Activated T-cell treated with anti-CD3 and anti-CD28 coated beads, Interleukin-2, amount 50 U/mL, for 24 hours (primary cell): ENCODE measurements around the gene PIEZO2.
"Not testable (repeated sequence)": the region's sequence is repeated elsewhere in the genome, so short reads cannot be mapped to it uniquely, and the experiment has no call there.

Experiments used
- DNase-seq: peaks from one replicate; pipeline ENCODE4 v3.0.0-alpha.2; 2020
- H3K27ac Mint-ChIP-seq: 2 replicates; pipeline ENCODE4 v1.8.0; 2020; ENCODE audit warnings: mild to moderate bottlenecking, mixed read lengths
- H3K27me3 Mint-ChIP-seq: 2 replicates; pipeline ENCODE4 v1.8.0; 2020; ENCODE audit warnings: mixed read lengths
- H3K36me3 Mint-ChIP-seq: 2 replicates; pipeline ENCODE4 v1.8.0; 2020; ENCODE audit warnings: low read depth, mixed read lengths
- H3K4me1 Mint-ChIP-seq: 2 replicates; pipeline ENCODE4 v1.8.0; 2020; ENCODE audit warnings: low read depth, mixed read lengths
- H3K4me3 Mint-ChIP-seq: 2 replicates; pipeline ENCODE4 v1.8.0; 2020; ENCODE audit warnings: mild to moderate bottlenecking, moderate library complexity, mixed read lengths
- H3K9me3 Mint-ChIP-seq: 2 replicates; pipeline ENCODE4 v1.8.0; 2020; ENCODE audit warnings: mixed read lengths

The PIEZO2 gene

GRCh38 chr18:10642915-10643524, 506.3 kb downstream of the PIEZO2 start:
- H3K4me1 Mint-ChIP-seq, H3K4me3 Mint-ChIP-seq, H3K27me3 Mint-ChIP-seq, H3K27ac Mint-ChIP-seq, H3K36me3 Mint-ChIP-seq, DNase-seq, H3K9me3 Mint-ChIP-seq: not testable (repeated sequence)

DNA sequence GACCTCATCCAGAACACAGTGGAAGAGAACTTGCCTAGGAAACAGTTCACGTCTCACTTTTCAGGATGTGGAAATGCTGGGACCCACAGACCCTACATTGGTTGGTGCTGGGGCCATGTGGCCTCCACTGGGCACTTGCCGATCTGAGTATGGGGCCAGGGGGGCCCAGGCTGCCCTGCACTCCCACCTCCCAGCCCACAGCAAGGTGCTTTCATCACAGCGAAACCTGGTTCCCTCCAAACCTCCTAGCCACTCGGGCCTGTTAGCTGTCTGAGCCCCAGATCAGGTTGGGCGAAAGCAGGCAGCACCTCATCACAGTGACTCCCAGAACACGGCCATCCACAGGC, 510.9 kb downstream of the PIEZO2 start:
- not testable (repeated sequence) for H3K9me3 Mint-ChIP-seq, H3K4me3 Mint-ChIP-seq, H3K4me1 Mint-ChIP-seq, DNase-seq, H3K27me3 Mint-ChIP-seq, H3K36me3 Mint-ChIP-seq, H3K27ac Mint-ChIP-seq

DNA sequence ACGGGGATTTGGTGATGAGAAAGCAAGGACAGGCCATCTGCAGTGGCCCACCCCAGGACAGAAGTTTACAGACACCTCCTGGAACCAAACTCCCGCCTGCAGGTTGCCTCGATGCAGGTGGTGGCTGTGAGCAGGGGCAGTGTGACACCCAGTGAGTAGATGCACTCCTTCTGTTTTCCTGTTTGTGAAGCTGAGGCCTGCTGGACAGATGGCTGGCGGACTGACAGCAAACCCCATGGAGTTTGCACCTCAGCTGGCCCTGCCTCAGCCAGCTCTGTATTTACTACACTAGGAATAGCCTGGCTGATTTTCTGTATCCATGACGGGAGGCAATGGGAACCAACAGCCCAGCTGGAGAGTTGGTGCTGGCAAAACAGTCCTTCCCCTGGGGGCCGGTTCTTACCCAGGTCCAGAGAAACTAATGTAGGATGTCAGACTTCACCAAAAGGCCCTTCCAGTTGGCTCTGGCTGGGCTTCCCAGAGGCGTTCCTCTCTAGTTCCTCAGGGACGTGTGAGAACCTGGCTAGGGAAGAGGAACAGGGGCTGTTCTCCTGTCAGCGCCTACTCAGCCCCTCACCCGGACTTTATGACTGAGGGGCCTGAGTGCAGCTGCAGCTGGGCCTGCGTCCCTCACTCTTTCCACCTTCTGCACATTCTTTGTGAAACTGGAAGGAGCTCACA, 511.4 kb downstream of the PIEZO2 start:
- not testable (repeated sequence) for H3K27me3 Mint-ChIP-seq, H3K9me3 Mint-ChIP-seq, H3K4me1 Mint-ChIP-seq, DNase-seq, H3K27ac Mint-ChIP-seq, H3K4me3 Mint-ChIP-seq, H3K36me3 Mint-ChIP-seq

GRCh38 chr18:10629076-10629475, 520.3 kb downstream of the PIEZO2 start:
- not testable (repeated sequence) for H3K9me3 Mint-ChIP-seq, H3K4me1 Mint-ChIP-seq, DNase-seq, H3K27me3 Mint-ChIP-seq, H3K4me3 Mint-ChIP-seq, H3K36me3 Mint-ChIP-seq, H3K27ac Mint-ChIP-seq

DNA sequence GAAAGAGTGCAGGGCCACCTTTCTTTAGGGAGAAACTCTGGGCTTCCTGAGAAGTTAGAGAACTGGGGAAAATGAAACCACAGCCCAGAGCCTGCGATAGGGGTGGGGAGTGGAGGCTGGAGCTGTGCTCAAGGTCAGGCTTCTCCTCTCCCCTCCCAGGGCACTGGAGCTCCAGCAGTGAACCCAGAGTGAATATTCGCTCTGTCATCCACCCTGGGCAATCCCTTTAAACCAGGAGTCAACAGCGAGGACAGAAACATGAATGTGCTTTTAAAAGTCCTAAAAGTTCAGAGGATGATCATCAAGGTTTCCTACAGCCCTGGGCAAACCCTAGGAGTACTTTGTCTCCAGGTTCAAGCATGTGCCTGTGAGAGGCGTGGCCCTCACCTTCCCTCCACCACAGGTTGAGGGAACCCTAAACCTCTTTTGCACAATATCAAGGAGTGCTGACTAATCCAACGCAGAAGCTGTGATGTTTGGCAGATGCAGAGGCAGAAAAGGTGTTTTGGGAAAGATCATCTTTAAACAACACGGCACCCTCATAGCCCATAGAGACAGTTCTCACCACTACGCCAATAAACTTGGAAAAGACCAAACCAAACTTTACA, 522.7 kb downstream of the PIEZO2 start:
- H3K4me3 Mint-ChIP-seq, DNase-seq, H3K9me3 Mint-ChIP-seq, H3K4me1 Mint-ChIP-seq, H3K27ac Mint-ChIP-seq, H3K27me3 Mint-ChIP-seq, H3K36me3 Mint-ChIP-seq: not testable (repeated sequence)

DNA sequence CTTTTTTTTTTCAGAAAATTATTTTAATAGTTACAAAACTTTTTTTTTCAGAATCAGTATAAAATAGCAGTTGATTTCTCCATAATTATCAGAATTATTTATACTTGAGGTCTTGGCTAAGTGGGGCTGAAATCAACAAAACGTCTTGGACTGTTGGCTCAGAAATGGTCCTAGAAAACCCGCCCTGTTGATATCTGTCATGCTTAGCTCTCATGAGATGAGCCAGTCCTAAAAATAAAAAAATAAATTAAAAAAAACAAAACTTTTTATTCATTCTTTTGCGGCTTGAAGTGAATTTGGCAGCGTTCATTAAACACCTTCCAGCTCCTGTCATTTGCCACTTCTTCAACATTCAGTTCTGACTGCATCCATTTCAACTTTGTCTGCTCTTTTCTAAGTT, 525.8 kb downstream of the PIEZO2 start:
- H3K36me3 Mint-ChIP-seq, H3K9me3 Mint-ChIP-seq, H3K4me3 Mint-ChIP-seq, H3K27ac Mint-ChIP-seq, H3K4me1 Mint-ChIP-seq, DNase-seq, H3K27me3 Mint-ChIP-seq: not testable (repeated sequence)

GRCh38 chr18:10622982-10623381, 526.4 kb downstream of the PIEZO2 start:
- DNase-seq, H3K36me3 Mint-ChIP-seq, H3K4me1 Mint-ChIP-seq, H3K27ac Mint-ChIP-seq, H3K27me3 Mint-ChIP-seq, H3K9me3 Mint-ChIP-seq, H3K4me3 Mint-ChIP-seq: not testable (repeated sequence)

DNA sequence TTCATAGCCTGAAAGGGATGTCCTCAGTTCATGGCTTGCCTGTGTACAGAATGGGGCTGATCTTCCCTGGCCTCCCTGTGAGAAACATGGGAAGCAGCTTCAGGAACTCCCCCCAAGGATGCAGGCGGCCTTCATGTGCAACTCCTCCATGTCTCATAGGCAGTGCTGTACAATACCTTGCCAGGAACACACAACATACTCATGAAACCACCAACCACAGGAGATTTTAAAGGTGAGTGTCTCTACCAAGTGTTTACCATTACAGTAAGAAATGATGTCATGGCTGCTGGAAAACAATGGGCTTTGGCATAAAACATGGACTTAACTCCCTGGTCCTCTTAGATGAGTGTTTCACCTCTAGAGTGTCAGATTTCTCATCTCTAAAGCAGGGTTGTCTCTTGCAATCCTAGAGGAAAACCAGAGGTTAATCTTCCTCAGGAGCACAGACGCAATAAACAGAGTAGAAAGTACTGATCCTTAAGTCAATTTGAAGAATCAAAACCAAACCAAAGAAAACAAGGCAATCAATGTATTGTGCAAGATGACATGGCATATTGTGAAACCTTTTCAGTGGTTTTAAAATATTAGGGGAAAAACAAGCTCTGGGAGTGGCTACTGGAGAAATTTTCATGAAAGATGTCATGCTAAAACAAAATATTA, 528.6 kb downstream of the PIEZO2 start:
- not testable (repeated sequence) for H3K36me3 Mint-ChIP-seq, H3K4me1 Mint-ChIP-seq, DNase-seq, H3K4me3 Mint-ChIP-seq, H3K27ac Mint-ChIP-seq, H3K9me3 Mint-ChIP-seq, H3K27me3 Mint-ChIP-seq
